Activated CD4-positive, alpha-beta T cell treated with anti-CD3 and anti-CD28 coated beads for 36 hours (primary cell): ENCODE data around the gene WFDC2. TPM values are rescaled to one million over a fixed set of nuclear protein-coding genes. Genes with fewer than 3 reads are reported as not detected.

Source experiments
- ATAC-seq: fragments of 200-7000 bp; cut with Tn5 transposase; one replicate; pipeline ENCODE4 v1.10.0; 2021; ENCODE audit warnings: mild to moderate bottlenecking, moderate library complexity
- CTCF ChIA-PET: fragments of 350-600 bp; sonication (Branson Sonifier 250); formaldehyde crosslinking; loops from one replicate; lab custom pipeline; 2021; ENCODE audit warnings: antibody characterized with exemption; lab: Charles Lee
- POLR2A ChIA-PET: fragments of 350-600 bp; sonication (Branson Sonifier 250); formaldehyde crosslinking; loops from one replicate; lab custom pipeline; 2021; ENCODE audit warnings: antibody characterized with exemption, inconsistent platforms; lab: Charles Lee
- DNase-seq: peaks from one replicate; pipeline ENCODE4 v3.0.0-alpha.2; 2020
- H3K27ac Mint-ChIP-seq: one replicate; pipeline ENCODE4 v1.8.0; 2021; ENCODE audit warnings: mixed read lengths
- H3K27me3 Mint-ChIP-seq: one replicate; pipeline ENCODE4 v1.8.0; 2021; ENCODE audit warnings: mixed read lengths
- H3K36me3 Mint-ChIP-seq: one replicate; pipeline ENCODE4 v1.8.0; 2021; ENCODE audit warnings: low read depth, mixed read lengths
- H3K4me1 Mint-ChIP-seq: one replicate; pipeline ENCODE4 v1.8.0; 2021; ENCODE audit warnings: mixed read lengths
- H3K4me3 Mint-ChIP-seq: one replicate; pipeline ENCODE4 v1.8.0; 2021; ENCODE audit warnings: mild to moderate bottlenecking, moderate library complexity, mixed read lengths
- H3K9me3 Mint-ChIP-seq: one replicate; pipeline ENCODE4 v1.8.0; 2021; ENCODE audit warnings: low read depth, mixed read lengths
- intact Hi-C, 2 experiments: fragments of 100-400 bp; cut with DNase I in 1 of 2; cut with micrococcal nuclease in 1 of 2; formaldehyde crosslinking; loops; one replicate each; pipeline versions ENCODE4 v1.14.2 to v1.15.1; 2022 to 2024; cut with DNase I, micrococcal nuclease
- total RNA-seq, 2 experiments: library from RNA; stranded (reverse); gene quantifications; one replicate each; pipeline ENCODE4 v1.2.3, GENCODE V29; 2021

Gene WFDC2
- total RNA-seq, 2 experiments from 2014 or later = 0.56 to 0.66 TPM

DNA sequence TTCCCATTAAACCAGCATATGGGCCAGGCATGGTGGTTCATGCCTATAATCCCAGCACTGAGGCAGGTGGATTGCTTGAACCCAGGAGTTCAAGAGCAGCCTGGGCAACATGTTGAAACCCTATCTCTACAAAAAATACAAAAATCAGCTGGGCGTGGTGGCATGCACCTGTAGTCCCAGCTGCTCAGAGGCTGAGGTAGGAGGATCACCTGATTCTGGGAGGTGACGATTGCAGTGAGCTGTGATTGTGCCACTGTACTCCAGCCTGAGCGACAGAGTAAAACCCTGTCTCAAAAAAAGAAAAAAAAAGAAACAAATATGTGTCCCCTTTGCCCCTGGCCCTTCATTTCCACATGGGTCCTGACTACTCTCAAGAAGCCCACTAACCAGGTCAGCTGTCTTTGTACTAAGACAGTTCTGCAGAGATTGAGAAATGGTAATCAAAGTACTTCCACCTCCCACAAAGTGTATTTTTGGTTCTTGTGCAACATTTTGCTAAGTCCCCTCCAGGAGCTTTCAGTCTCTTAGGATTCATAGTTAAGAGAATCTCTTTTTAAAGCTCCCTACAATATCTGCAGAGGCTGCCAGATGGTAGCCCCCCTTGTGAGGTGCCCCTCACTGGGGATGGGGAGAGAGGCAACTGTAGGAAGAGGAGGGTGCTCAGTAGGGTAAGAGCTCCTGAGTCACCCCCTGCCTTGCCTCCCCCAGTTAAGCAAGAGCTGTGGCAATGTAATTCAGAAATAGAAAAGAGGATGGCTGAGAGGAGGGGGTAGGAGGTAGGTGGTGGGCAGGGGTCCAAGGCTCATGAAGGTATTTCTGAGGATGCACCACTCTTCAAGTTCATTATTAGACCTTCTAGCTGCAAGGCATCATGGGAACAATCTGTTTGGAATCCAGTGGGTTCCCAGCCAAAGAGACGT, 16.5 kb upstream of the WFDC2 start:
- Mint-ChIP-seq H3K4me3 (no peak overlapping the region), H3K27ac (no peak overlapping the region), H3K27me3 (no peaks in the 10 kb centered on the region), H3K36me3 (no peaks in the 10 kb centered on the region), H3K4me1 (no peaks in the 10 kb centered on the region), H3K9me3 (no peaks in the 10 kb centered on the region)
- DNase-seq (no peak), ATAC-seq (no peak)
- ChIA-PET POLR2A (interaction anchor here (0.6 to 0.7 kb wide), 2 partner anchors 76 to 134 kb away, joined by 3 read pairs; no protein-coding TSS in a partner anchor), CTCF (interaction anchor here (0.6 to 4.8 kb wide), 25 partner anchors 9 to 1762 kb away, joined by 3 to 48 read pairs (median 4); partner anchors contain the start of genes MATN4 and SYS1)
- intact Hi-C loops = loop anchor here in 1 of 2 experiments (5.0 kb wide), 1 partner anchor 91 kb away; the partner anchor contains the start of gene SYS1

GRCh38 chr20:45456632-45457031, 12.9 kb upstream of the WFDC2 start:
- Mint-ChIP-seq H3K27ac (no peak overlapping the region), H3K36me3 (no peaks in the 10 kb centered on the region), H3K27me3 (peaks cover 2% of the 10 kb centered on the region), H3K4me1 (no peaks in the 10 kb centered on the region), H3K9me3 (no peaks in the 10 kb centered on the region), H3K4me3 (no peak overlapping the region)
- ChIA-PET CTCF (interaction anchor here (0.5 to 5.4 kb wide), 5 partner anchors 12 to 393 kb away, joined by 3 to 34 read pairs (median 3); no protein-coding TSS in a partner anchor), POLR2A (interaction anchor here (0.6 kb wide), 1 partner anchor 318 kb away, joined by 3 read pairs; no protein-coding TSS in a partner anchor)
- intact Hi-C loops = loop anchor here (1.0 kb wide), 1 partner anchor 315 kb away; no protein-coding TSS in a partner anchor
- ATAC-seq = peak; percentile 81
- peak; percentile 75 for DNase-seq

GRCh38 chr20:45459606-45460005, 9.9 kb upstream of the WFDC2 start:
- peaks cover 4% of the 10 kb centered on the region for H3K27me3 Mint-ChIP-seq
- no peaks in the 10 kb centered on the region for H3K9me3 Mint-ChIP-seq
- ChIA-PET POLR2A (interaction anchor here (0.6 kb wide), 1 partner anchor 18 kb away, joined by 3 read pairs; no protein-coding TSS in a partner anchor), CTCF (interaction anchor here (0.6 to 3.5 kb wide), 9 partner anchors 10 to 880 kb away, joined by 3 to 15 read pairs (median 4); no protein-coding TSS in a partner anchor)
- no peak overlapping the region for H3K4me3 Mint-ChIP-seq
- no peak for DNase-seq
- intact Hi-C loops = no loop called here
- no peaks in the 10 kb centered on the region for H3K36me3 Mint-ChIP-seq
- H3K27ac Mint-ChIP-seq = no peak overlapping the region
- H3K4me1 Mint-ChIP-seq = no peaks in the 10 kb centered on the region
- ATAC-seq = no peak

DNA sequence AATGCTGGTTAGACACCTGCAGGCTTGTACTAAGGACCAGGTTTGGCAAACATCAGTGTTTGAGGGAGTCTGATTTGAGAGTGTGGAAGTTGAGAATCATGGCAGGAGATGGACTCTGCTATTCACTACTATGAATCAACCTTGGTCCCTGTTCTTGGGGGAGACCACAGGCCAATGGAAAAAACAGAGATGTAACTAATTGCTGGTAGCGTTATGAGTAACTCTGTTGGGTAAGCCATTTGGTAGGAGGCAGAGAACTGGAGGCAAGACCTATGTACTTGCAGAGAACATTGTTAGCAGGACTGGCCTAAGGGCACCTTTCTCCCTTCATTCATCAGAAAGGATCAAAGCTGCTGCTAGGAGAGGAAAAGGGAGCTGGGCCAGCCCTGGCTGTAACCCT, 8.3 kb upstream of the WFDC2 start:
- no peak for ATAC-seq
- intact Hi-C loops = no loop called here
- ChIA-PET CTCF (interaction anchor here (2.4 kb wide), 1 partner anchor 8 kb away, joined by 14 read pairs; no protein-coding TSS in a partner anchor), POLR2A (no interaction called here)
- Mint-ChIP-seq H3K36me3 (no peaks in the 10 kb centered on the region), H3K4me3 (no peak overlapping the region), H3K4me1 (no peaks in the 10 kb centered on the region), H3K27me3 (peaks cover 5% of the 10 kb centered on the region), H3K27ac (no peak overlapping the region), H3K9me3 (no peaks in the 10 kb centered on the region)
- no peak for DNase-seq

GRCh38 chr20:45462711-45463509, 6.6 kb upstream of the WFDC2 start:
- Mint-ChIP-seq H3K4me1 (no peaks in the 10 kb centered on the region), H3K9me3 (no peaks in the 10 kb centered on the region), H3K4me3 (no peak overlapping the region), H3K27ac (no peak overlapping the region), H3K27me3 (peaks cover 12% of the 10 kb centered on the region), H3K36me3 (no peaks in the 10 kb centered on the region)
- POLR2A ChIA-PET = no interaction called here
- CTCF ChIA-PET = interaction anchor here (0.6 to 2.4 kb wide), 6 partner anchors 10 to 308 kb away, joined by 3 to 14 read pairs (median 3); partner anchors contain the start of gene SYS1
- ATAC-seq = no peak
- intact Hi-C loops = no loop called here
- no peak for DNase-seq

GRCh38 chr20:45463709-45464108, 5.8 kb upstream of the WFDC2 start:
- POLR2A ChIA-PET = no interaction called here
- peak; percentile 74 for ATAC-seq

DNA sequence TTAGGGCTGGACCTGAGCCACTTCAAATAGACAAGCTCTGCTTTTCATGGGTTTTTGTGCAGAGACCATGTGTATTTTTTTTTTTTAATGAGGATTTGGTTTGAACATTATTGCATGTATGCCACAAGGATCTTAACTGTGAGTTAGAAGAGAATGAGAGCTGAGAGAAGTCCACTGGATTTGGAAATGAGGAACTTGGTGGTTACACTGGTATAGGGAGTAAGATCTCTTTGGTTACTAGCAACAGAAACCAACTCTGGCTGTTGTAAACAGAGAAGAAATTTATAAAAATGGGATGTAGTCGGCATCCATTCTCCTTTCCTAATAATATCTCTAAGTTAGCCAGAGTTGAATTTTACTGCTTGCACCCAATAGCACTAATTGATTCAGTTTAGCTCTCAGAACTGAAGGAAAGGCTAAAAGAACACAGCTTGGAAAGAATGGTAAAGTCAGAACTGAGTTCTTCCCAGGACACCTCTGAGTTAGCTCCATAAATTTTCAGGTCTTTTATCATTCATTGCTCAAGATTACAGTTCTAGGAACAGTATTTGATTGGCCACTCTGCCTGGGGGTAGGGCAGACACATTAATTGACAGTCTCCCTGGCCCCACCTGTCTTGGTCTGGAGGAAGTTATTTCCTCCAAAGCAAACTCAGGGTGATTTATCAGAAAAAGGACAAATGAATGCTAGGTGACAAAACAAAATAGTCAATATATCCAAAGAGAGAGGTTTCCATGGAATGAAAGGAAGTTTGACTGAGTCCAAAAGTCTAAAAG, 3.9 kb upstream of the WFDC2 start:
- CTCF ChIA-PET = interaction anchor here (0.6 to 3.9 kb wide), 9 partner anchors 12 to 306 kb away, joined by 3 to 13 read pairs (median 5); no protein-coding TSS in a partner anchor
- H3K27me3 Mint-ChIP-seq = peaks cover 28% of the 10 kb centered on the region
- no peak overlapping the region for H3K27ac Mint-ChIP-seq

More at GRCh38 chr20:45463709-45464108, 5.8 kb upstream of the WFDC2 start:
- DNase-seq = no peak
- Mint-ChIP-seq H3K4me1 (no peaks in the 10 kb centered on the region), H3K27ac (no peak overlapping the region), H3K27me3 (peaks cover 14% of the 10 kb centered on the region), H3K9me3 (no peaks in the 10 kb centered on the region), H3K4me3 (no peak overlapping the region), H3K36me3 (no peaks in the 10 kb centered on the region)
- CTCF ChIA-PET = interaction anchor here (1.5 to 3.0 kb wide), 3 partner anchors 11 to 101 kb away, joined by 7 to 14 read pairs (median 13); partner anchors contain the start of gene SYS1
- intact Hi-C loops = no loop called here

DNA sequence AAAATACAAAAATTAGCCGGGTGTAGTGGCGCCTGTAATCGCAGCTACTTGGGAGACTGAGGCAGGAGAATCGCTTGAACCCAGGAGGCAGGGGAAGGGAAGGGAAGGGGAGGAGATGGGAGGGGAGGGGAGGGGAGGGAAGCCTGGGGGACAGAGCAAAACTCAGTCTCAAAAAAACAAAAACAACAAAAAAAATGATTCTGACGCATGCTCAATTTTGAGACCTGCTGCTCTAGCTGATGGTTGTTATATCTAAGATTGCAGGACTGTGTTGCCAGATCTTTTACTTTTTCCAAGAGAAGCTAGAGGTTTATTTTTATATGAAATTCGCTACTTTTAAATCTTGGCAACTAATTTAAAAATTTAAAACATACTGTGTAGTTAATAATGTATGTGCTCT, 2.4 kb upstream of the WFDC2 start:
- no peak for DNase-seq
- Mint-ChIP-seq H3K27ac (no peak overlapping the region), H3K36me3 (no peaks in the 10 kb centered on the region), H3K4me1 (peaks cover 11% of the 10 kb centered on the region), H3K4me3 (no peak overlapping the region), H3K9me3 (no peaks in the 10 kb centered on the region), H3K27me3 (peaks cover 41% of the 10 kb centered on the region)
- ATAC-seq = no peak
- POLR2A ChIA-PET = no interaction called here
- CTCF ChIA-PET = interaction anchor here (1.2 to 3.9 kb wide), 2 partner anchors 17 to 155 kb away, joined by 3 to 12 read pairs; no protein-coding TSS in a partner anchor
- intact Hi-C loops = no loop called here

More for the DNA sequence above, 3.9 kb upstream of the WFDC2 start:
- POLR2A ChIA-PET = no interaction called here
- Mint-ChIP-seq H3K4me1 (peaks cover 7% of the 10 kb centered on the region), H3K36me3 (no peaks in the 10 kb centered on the region), H3K9me3 (no peaks in the 10 kb centered on the region), H3K4me3 (no peak overlapping the region)
- DNase-seq (no peak), ATAC-seq (no peak)
- intact Hi-C loops = no loop called here

GRCh38 chr20:45467861-45468260, 1.7 kb upstream of the WFDC2 start:
- Mint-ChIP-seq H3K4me1 (peaks cover 11% of the 10 kb centered on the region), H3K9me3 (no peaks in the 10 kb centered on the region), H3K4me3 (no peak overlapping the region), H3K27me3 (peaks cover 46% of the 10 kb centered on the region), H3K27ac (no peak overlapping the region), H3K36me3 (no peaks in the 10 kb centered on the region)
- DNase-seq (no peak), ATAC-seq (no peak)
- intact Hi-C loops = no loop called here
- POLR2A ChIA-PET = no interaction called here
- CTCF ChIA-PET = interaction anchor here (0.6 to 3.9 kb wide), 9 partner anchors 10 to 928 kb away, joined by 3 to 12 read pairs (median 3); no protein-coding TSS in a partner anchor

DNA sequence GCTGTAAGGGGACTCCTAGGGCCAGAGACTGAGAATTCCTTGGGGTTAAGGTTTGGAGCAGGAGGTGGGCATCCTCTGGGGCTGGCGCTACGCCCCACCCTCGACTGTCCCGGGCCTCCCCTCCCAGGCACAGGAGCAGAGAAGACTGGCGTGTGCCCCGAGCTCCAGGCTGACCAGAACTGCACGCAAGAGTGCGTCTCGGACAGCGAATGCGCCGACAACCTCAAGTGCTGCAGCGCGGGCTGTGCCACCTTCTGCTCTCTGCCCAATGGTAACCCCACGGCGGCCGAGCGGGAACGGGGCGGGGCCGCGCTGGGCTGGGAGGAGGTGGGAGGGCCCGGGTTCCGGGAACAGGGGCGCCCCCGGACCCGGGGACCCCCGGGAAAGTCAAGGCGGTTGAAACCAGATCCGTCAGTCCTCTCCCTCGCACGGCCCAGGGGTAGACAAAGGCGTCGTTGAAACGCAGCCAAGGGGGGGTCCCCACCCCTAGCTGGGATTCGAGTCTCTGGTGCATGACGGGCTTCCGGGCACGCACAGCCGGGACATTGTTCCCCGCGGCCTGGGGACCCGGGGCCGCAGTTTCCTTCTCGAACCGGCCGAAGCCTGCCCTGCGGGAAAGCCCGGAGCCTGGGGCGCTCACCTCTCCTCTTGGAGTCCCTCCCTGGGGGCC, 844 bp downstream of the WFDC2 start:
- ChIA-PET CTCF (interaction anchor here (0.7 to 1.3 kb wide), 4 partner anchors 20 to 176 kb away, joined by 4 to 5 read pairs (median 4); partner anchors contain the start of gene SYS1), POLR2A (no interaction called here)
- Mint-ChIP-seq H3K27me3 (peaks cover 60% of the 10 kb centered on the region), H3K4me1 (peaks cover 11% of the 10 kb centered on the region), H3K27ac (no peak overlapping the region), H3K4me3 (peak overlapping the region; percentile 57), H3K9me3 (no peaks in the 10 kb centered on the region), H3K36me3 (no peaks in the 10 kb centered on the region)
- intact Hi-C loops = no loop called here
- DNase-seq (peak; percentile 61), ATAC-seq (peak; percentile 75)
